ENCODE results near the gene ACP7.

ACP7 gene

GRCh38 chr19:39082745-39083598 is 1.2 kb upstream of the ACP7 start:
- TF ChIP-seq, protein P1, sequence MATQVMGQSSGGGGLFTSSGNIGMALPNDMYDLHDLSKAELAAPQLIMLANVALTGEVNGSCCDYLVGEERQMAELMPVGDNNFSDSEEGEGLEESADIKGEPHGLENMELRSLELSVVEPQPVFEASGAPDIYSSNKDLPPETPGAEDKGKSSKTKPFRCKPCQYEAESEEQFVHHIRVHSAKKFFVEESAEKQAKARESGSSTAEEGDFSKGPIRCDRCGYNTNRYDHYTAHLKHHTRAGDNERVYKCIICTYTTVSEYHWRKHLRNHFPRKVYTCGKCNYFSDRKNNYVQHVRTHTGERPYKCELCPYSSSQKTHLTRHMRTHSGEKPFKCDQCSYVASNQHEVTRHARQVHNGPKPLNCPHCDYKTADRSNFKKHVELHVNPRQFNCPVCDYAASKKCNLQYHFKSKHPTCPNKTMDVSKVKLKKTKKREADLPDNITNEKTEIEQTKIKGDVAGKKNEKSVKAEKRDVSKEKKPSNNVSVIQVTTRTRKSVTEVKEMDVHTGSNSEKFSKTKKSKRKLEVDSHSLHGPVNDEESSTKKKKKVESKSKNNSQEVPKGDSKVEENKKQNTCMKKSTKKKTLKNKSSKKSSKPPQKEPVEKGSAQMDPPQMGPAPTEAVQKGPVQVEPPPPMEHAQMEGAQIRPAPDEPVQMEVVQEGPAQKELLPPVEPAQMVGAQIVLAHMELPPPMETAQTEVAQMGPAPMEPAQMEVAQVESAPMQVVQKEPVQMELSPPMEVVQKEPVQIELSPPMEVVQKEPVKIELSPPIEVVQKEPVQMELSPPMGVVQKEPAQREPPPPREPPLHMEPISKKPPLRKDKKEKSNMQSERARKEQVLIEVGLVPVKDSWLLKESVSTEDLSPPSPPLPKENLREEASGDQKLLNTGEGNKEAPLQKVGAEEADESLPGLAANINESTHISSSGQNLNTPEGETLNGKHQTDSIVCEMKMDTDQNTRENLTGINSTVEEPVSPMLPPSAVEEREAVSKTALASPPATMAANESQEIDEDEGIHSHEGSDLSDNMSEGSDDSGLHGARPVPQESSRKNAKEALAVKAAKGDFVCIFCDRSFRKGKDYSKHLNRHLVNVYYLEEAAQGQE (IDR thresholded peaks at IDR 0.05; ENCODE audit: insufficient read depth in 1 of 2, low read depth in 2 of 2, low read length in 2 of 2): no peak
- TF ChIP-seq FOXP2 (optimal IDR thresholded peaks at IDR 0.05; ENCODE audit: borderline replicate concordance, extremely low read depth, extremely low read length, insufficient read depth): no peak
- no peak for TF ChIP-seq TAF1 (IDR thresholded peaks at IDR 0.05; ENCODE audit: borderline replicate concordance, insufficient read depth, low read length)
- no peak for TF ChIP-seq POLR2AphosphoS5 (IDR thresholded peaks at IDR 0.05; ENCODE audit: low read depth, low read length)
- TF ChIP-seq SIN3A (IDR thresholded peaks at IDR 0.05; ENCODE audit: borderline replicate concordance, insufficient read depth, low read length): no peak

DNA sequence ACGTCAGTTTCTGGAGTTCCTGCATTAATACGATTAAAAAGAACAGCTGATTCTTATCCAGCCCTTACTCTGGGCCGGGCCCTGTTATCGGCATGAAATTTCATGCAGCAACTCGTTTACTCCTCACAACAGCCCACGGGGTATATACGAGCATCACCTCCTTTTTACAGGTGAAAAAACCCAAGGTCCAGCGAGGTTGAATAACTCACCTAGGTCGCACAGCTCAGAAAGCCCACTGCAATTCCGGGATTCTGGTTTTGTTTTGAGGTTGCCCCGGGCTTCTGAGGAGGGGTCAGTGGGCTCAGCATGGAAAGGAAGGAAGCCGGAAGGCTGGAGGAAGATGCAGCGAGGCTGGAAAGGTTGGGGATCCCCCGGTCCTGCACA is 577 bp upstream of the ACP7 start:
- TF ChIP-seq SIN3A (IDR thresholded peaks at IDR 0.05; ENCODE audit: borderline replicate concordance, insufficient read depth, low read length) (no peak), TAF1 (IDR thresholded peaks at IDR 0.05; ENCODE audit: borderline replicate concordance, insufficient read depth, low read length) (no peak), FOXP2 (optimal IDR thresholded peaks at IDR 0.05; ENCODE audit: borderline replicate concordance, extremely low read depth, extremely low read length, insufficient read depth) (no peak), POLR2AphosphoS5 (IDR thresholded peaks at IDR 0.05; ENCODE audit: low read depth, low read length) (no peak)
- TF ChIP-seq, protein P1 (IDR thresholded peaks at IDR 0.05; ENCODE audit: insufficient read depth in 1 of 2, low read depth in 2 of 2, low read length in 2 of 2): no peak

DNA sequence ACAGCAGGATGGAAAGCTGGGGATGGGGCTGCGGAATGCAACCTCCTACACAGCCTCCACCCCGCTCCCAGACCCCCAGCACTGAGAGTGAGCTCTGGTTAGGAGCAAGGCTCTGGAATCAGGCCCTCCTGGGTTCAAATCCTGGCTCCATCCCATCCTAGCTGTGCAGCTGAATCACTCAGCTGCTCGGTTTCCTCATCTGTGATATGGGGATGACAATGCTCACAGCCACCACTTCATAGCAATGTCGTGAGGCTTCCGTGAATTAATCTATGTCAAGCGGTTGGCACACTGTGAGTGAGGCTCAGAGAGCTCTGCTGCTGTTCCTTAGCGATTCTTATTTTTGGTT is 538 bp downstream of the ACP7 start:
- TF ChIP-seq TAF1 (IDR thresholded peaks at IDR 0.05; ENCODE audit: borderline replicate concordance, insufficient read depth, low read length) (no peak), FOXP2 (optimal IDR thresholded peaks at IDR 0.05; ENCODE audit: borderline replicate concordance, extremely low read depth, extremely low read length, insufficient read depth) (no peak), SIN3A (IDR thresholded peaks at IDR 0.05; ENCODE audit: borderline replicate concordance, insufficient read depth, low read length) (no peak), POLR2AphosphoS5 (IDR thresholded peaks at IDR 0.05; ENCODE audit: low read depth, low read length) (no peak)
- TF ChIP-seq, protein P1 (IDR thresholded peaks at IDR 0.05; ENCODE audit: insufficient read depth in 1 of 2, low read depth in 2 of 2, low read length in 2 of 2): no peak

DNA sequence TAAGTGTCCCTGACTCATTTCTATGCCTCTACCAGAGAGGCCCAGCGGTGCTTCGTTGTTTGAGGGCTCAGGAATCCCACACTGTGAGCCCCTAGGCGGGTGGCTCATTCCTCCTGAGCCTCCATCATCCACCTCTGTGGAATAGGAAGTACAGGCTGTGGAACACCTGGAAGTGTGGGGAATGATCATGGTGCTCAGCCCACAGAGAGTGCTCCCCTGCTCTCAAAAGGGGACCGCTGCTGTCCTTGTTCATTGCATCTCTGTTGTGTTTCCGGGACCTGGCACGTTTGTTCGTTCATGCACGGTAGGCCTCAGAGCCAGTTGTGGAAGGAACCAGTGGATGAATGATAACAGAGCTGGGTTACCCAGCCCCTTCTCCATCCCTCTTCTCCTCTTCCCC is 1.2 kb downstream of the ACP7 start:
- TF ChIP-seq SIN3A (IDR thresholded peaks at IDR 0.05; ENCODE audit: borderline replicate concordance, insufficient read depth, low read length): no peak
- TF ChIP-seq POLR2AphosphoS5 (IDR thresholded peaks at IDR 0.05; ENCODE audit: low read depth, low read length): no peak
- TF ChIP-seq TAF1 (IDR thresholded peaks at IDR 0.05; ENCODE audit: borderline replicate concordance, insufficient read depth, low read length): no peak
- TF ChIP-seq FOXP2 (optimal IDR thresholded peaks at IDR 0.05; ENCODE audit: borderline replicate concordance, extremely low read depth, extremely low read length, insufficient read depth): no peak
- TF ChIP-seq, protein P1 (IDR thresholded peaks at IDR 0.05; ENCODE audit: insufficient read depth in 1 of 2, low read depth in 2 of 2, low read length in 2 of 2): no peak

Data from PFSK-1 (cell line).